Panc1 (cell line): ENCODE measurements around the gene PPP1R3C. TPM values are rescaled to one million over a fixed set of nuclear protein-coding genes. Genes with fewer than 3 reads are reported as not detected.

ENCODE experiments used
- ATAC-seq: fragments of 200-7000 bp; cut with Tn5 transposase; 2 replicates; pipeline ENCODE4 v1.9.1; 2020; ENCODE audit warnings: mild to moderate bottlenecking, moderate library complexity
- BruUV-seq: library from RNA; stranded (reverse); fragments of 400-500 nt; replicated peaks from 2 replicates; lab custom pipeline; 2021; lab: Mats Ljungman, UMichigan
- CTCF ChIA-PET: fragments of 300-600 bp; sonication (Branson Sonifier 250); formaldehyde crosslinking; loops from one replicate; lab custom pipeline; 2022; ENCODE audit warnings: antibody characterized with exemption; lab: Charles Lee
- POLR2A ChIA-PET: fragments of 300-600 bp; sonication (Branson Sonifier 250); formaldehyde crosslinking; loops from one replicate; lab custom pipeline; 2022; ENCODE audit warnings: antibody characterized with exemption; lab: Charles Lee
- DNase-seq: peaks from one replicate; pipeline ENCODE4 v3.0.0-alpha.2; 2010; ENCODE audit warnings: low read depth, low spot score
- H3K27ac ChIP-seq: 2 replicates; pipeline ENCODE4 v1.5.1; 2011; ENCODE audit warnings: mild to moderate bottlenecking, low read length, inconsistent platforms
- H3K27me3 ChIP-seq: fragments of 200-500 bp; sonication (Bioruptor generic); 2 replicates; pipeline ENCODE4 v1.6.0; 2014; ENCODE audit warnings: low read length, inconsistent platforms; ENCODE audit not compliant: control insufficient read depth, insufficient read depth
- H3K36me3 ChIP-seq: fragments of 200-500 bp; sonication (Bioruptor generic); 2 replicates; pipeline ENCODE4 v1.5.1; 2014; ENCODE audit warnings: inconsistent platforms, mild to moderate bottlenecking, low read length, moderate library complexity; ENCODE audit not compliant: control insufficient read depth, insufficient read depth
- H3K4me1 ChIP-seq: 2 replicates; pipeline ENCODE4 v1.5.1; 2011; ENCODE audit warnings: inconsistent platforms, mild to moderate bottlenecking, low read length, moderate library complexity; ENCODE audit not compliant: control insufficient read depth, insufficient read depth
- H3K4me3 ChIP-seq, 2 experiments: 2 replicates each; pipeline ENCODE4 v1.5.1; 2011 to 2012; ENCODE audit warnings: low read depth in 2 of 2, low read length in 2 of 2, mild to moderate bottlenecking in 2 of 2, inconsistent platforms in 1 of 2, moderate library complexity in 1 of 2
- H3K9me3 ChIP-seq: fragments of 200-500 bp; sonication (Bioruptor generic); 2 replicates; pipeline ENCODE4 v1.5.1; 2014; ENCODE audit warnings: low read depth, mild to moderate bottlenecking, inconsistent platforms, low read length, moderate library complexity; ENCODE audit not compliant: control insufficient read depth, insufficient read depth
- POLR2AphosphoS5 ChIP-seq: IDR thresholded peaks from 2 replicates; pipeline ENCODE4 v1.6.1; 2012; ENCODE audit warnings: mild to moderate bottlenecking, low read depth, low read length, moderate library complexity
- SIN3A ChIP-seq: IDR thresholded peaks from 2 replicates; pipeline ENCODE4 v1.6.1; 2012; ENCODE audit warnings: low read depth, mild to moderate bottlenecking, low read length, moderate library complexity, borderline replicate concordance; ENCODE audit not compliant: insufficient read depth
- TCF7L2 ChIP-seq: IDR thresholded peaks from 2 replicates; pipeline ENCODE4 v1.6.1; 2011; ENCODE audit warnings: mild to moderate bottlenecking, low read depth, low read length, inconsistent platforms
- in situ Hi-C: cut with HindIII; loops from 2 replicates; pipeline ENCODE4 v1.10.0; 2016; ENCODE audit warnings: low sequenced_read_pairs, low pct_unique_long_range_greater_than_20kb
- intact Hi-C: fragments of 100-400 bp; cut with micrococcal nuclease; formaldehyde crosslinking; loops from one replicate; pipeline ENCODE4 v1.10.0; 2022; ENCODE audit not compliant: unreplicated experiment
- total RNA-seq: library from RNA; stranded (reverse); gene quantifications from one replicate; pipeline ENCODE4 v1.2.1, GENCODE V29; 2021; ENCODE audit not compliant: unreplicated experiment
- TF ChIP-seq, protein P1 (sequence below), 2 experiments: IDR thresholded peaks; 2 replicates each; pipeline ENCODE4 v1.6.1; 2011 to 2012; ENCODE audit warnings: low read depth in 2 of 2, control low read depth in 1 of 2, low read length in 1 of 2, mild to moderate bottlenecking in 1 of 2, moderate library complexity in 1 of 2; ENCODE audit not compliant: insufficient read depth in 1 of 2
- TF ChIP-seq, protein P2 (sequence below): fragments of 450-650 bp; IDR thresholded peaks from 2 replicates; pipeline ENCODE4 v1.5.1; 2017; ENCODE audit warnings: mild to moderate bottlenecking

PPP1R3C gene
- total RNA-seq, 1 experiment from 2014 or later, result 1.2 TPM

DNA sequence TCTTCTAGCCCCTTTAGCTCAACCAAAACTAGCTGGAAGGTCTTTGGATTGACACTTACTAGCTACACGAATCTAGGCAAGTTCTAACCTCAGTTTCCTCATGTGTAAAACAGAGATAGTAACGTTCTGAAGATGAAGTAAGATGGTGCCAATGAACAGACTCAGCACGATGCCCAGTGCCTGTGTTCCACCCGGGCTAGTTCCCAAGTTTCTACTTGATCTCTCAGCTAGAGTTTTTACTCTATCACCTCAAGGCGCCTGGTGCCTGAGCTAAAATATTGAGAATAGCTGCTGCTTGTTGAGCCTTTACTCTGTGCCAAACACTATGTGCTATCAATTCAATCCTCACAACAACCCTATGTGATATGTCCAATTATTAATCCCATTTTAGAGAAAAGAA is 1.4 kb upstream of the PPP1R3C start:
- ATAC-seq, result no peak
- no peaks in the 10 kb centered on the region for H3K9me3 ChIP-seq
- peaks cover 13% of the 10 kb centered on the region for H3K27me3 ChIP-seq
- intact Hi-C loops, result loop anchor here (2.0 to 10.0 kb wide), 2 partner anchors 111 to 271 kb away; partner anchors contain the start of gene FGFBP3
- no peaks in the 10 kb centered on the region for H3K36me3 ChIP-seq
- ChIA-PET POLR2A (no interaction called here), CTCF (interaction anchor here (0.6 kb wide), 1 partner anchor 95 kb away, joined by 3 read pairs; no protein-coding TSS in a partner anchor)
- in situ Hi-C loops, result no loop called here
- H3K4me1 ChIP-seq, result peaks cover 7% of the 10 kb centered on the region; the same call in 1 of the 2 replicates
- no peak overlapping the region for H3K4me3 ChIP-seq
- no TSS peak for BruUV-seq
- no peak overlapping the region for H3K27ac ChIP-seq
- no peak for TF ChIP-seq SIN3A
- TF ChIP-seq, protein P1, sequence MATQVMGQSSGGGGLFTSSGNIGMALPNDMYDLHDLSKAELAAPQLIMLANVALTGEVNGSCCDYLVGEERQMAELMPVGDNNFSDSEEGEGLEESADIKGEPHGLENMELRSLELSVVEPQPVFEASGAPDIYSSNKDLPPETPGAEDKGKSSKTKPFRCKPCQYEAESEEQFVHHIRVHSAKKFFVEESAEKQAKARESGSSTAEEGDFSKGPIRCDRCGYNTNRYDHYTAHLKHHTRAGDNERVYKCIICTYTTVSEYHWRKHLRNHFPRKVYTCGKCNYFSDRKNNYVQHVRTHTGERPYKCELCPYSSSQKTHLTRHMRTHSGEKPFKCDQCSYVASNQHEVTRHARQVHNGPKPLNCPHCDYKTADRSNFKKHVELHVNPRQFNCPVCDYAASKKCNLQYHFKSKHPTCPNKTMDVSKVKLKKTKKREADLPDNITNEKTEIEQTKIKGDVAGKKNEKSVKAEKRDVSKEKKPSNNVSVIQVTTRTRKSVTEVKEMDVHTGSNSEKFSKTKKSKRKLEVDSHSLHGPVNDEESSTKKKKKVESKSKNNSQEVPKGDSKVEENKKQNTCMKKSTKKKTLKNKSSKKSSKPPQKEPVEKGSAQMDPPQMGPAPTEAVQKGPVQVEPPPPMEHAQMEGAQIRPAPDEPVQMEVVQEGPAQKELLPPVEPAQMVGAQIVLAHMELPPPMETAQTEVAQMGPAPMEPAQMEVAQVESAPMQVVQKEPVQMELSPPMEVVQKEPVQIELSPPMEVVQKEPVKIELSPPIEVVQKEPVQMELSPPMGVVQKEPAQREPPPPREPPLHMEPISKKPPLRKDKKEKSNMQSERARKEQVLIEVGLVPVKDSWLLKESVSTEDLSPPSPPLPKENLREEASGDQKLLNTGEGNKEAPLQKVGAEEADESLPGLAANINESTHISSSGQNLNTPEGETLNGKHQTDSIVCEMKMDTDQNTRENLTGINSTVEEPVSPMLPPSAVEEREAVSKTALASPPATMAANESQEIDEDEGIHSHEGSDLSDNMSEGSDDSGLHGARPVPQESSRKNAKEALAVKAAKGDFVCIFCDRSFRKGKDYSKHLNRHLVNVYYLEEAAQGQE (IDR thresholded peaks at IDR 0.05; ENCODE audit: insufficient read depth in 1 of 2, low read depth in 2 of 2, low read length in 1 of 2), result no peak
- TF ChIP-seq, protein P2, sequence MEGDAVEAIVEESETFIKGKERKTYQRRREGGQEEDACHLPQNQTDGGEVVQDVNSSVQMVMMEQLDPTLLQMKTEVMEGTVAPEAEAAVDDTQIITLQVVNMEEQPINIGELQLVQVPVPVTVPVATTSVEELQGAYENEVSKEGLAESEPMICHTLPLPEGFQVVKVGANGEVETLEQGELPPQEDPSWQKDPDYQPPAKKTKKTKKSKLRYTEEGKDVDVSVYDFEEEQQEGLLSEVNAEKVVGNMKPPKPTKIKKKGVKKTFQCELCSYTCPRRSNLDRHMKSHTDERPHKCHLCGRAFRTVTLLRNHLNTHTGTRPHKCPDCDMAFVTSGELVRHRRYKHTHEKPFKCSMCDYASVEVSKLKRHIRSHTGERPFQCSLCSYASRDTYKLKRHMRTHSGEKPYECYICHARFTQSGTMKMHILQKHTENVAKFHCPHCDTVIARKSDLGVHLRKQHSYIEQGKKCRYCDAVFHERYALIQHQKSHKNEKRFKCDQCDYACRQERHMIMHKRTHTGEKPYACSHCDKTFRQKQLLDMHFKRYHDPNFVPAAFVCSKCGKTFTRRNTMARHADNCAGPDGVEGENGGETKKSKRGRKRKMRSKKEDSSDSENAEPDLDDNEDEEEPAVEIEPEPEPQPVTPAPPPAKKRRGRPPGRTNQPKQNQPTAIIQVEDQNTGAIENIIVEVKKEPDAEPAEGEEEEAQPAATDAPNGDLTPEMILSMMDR, result no peak
- no peak for TF ChIP-seq POLR2AphosphoS5
- no peak for TF ChIP-seq TCF7L2
- DNase-seq, result no peak

DNA sequence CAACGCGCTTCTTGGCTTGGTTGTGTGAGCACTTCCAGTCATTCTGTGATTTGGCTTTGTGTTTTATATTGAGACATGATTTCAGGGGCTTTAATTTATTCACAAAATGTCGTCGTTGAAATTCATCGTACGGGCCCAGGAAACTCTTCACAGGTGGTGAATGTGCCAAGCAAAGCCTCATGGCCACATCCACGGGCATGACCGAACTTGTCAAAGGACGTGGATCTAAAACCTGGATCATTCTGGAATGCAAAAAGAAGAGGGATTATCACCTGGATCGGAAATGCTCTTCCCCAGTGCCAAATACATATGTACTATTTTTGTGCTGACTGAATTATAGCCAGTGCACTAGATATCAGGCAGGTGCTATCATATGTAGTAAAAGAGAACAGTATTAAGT is 2.2 kb downstream of the PPP1R3C start:
- intact Hi-C loops, result loop anchor here (10.0 kb wide), 1 partner anchor 274 kb away; the partner anchor contains the start of gene FGFBP3

More for the DNA sequence above, 2.2 kb downstream of the PPP1R3C start:
- ChIA-PET CTCF (no interaction called here), POLR2A (no interaction called here)
- no peaks in the 10 kb centered on the region for H3K9me3 ChIP-seq
- H3K27me3 ChIP-seq, result peaks cover 13% of the 10 kb centered on the region
- TF ChIP-seq POLR2AphosphoS5 (no peak), TCF7L2 (no peak), SIN3A (no peak)
- TF ChIP-seq, protein P2, result no peak
- TF ChIP-seq, protein P1 (IDR thresholded peaks at IDR 0.05; ENCODE audit: insufficient read depth in 1 of 2, low read depth in 2 of 2, low read length in 1 of 2), result no peak
- H3K27ac ChIP-seq, result no peak overlapping the region
- ATAC-seq (no peak), DNase-seq (no peak)
- in situ Hi-C loops, result no loop called here
- no peaks in the 10 kb centered on the region for H3K36me3 ChIP-seq
- peaks cover 7% of the 10 kb centered on the region; the same call in 1 of the 2 replicates for H3K4me1 ChIP-seq
- no TSS peak for BruUV-seq
- no peak overlapping the region for H3K4me3 ChIP-seq
